Fibroblast of villous mesenchyme (primary cell): Measurements from ENCODE around the gene TBL1XR1. TPM values are rescaled to one million over a fixed set of nuclear protein-coding genes. Genes with fewer than 3 reads are reported as not detected.

ENCODE experiments used
- DNase-seq: peaks from one replicate; pipeline ENCODE4 v3.0.0-alpha.2; 2010; ENCODE audit warnings: low read depth
- H3K4me3 ChIP-seq: 2 replicates; pipeline ENCODE4 v1.5.1; 2011; ENCODE audit warnings: low read depth, mild to moderate bottlenecking, low read length
- total RNA-seq: library from RNA; depleted of rRNA; stranded (reverse); fragments of >200 nt; gene quantifications from 2 replicates; pipeline ENCODE4 v1.2.3, GENCODE V29; 2012
- TF ChIP-seq, protein P1 (sequence below): IDR thresholded peaks from 2 replicates; pipeline ENCODE4 v1.5.1; 2012; ENCODE audit warnings: low read depth, mild to moderate bottlenecking, low read length; ENCODE audit not compliant: insufficient read depth

Gene TBL1XR1
- total RNA-seq, 1 donor = 161 TPM

GRCh38 chr3:177133860-177134815 lies 63.1 kb downstream of the TBL1XR1 start:
- DNase-seq = peak; percentile 37

GRCh38 chr3:177131927-177132636 lies 65.2 kb downstream of the TBL1XR1 start:
- TF ChIP-seq, protein P1, sequence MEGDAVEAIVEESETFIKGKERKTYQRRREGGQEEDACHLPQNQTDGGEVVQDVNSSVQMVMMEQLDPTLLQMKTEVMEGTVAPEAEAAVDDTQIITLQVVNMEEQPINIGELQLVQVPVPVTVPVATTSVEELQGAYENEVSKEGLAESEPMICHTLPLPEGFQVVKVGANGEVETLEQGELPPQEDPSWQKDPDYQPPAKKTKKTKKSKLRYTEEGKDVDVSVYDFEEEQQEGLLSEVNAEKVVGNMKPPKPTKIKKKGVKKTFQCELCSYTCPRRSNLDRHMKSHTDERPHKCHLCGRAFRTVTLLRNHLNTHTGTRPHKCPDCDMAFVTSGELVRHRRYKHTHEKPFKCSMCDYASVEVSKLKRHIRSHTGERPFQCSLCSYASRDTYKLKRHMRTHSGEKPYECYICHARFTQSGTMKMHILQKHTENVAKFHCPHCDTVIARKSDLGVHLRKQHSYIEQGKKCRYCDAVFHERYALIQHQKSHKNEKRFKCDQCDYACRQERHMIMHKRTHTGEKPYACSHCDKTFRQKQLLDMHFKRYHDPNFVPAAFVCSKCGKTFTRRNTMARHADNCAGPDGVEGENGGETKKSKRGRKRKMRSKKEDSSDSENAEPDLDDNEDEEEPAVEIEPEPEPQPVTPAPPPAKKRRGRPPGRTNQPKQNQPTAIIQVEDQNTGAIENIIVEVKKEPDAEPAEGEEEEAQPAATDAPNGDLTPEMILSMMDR = no peak
- H3K4me3 ChIP-seq = no peak overlapping the region
- DNase-seq = peak; percentile 36

More at GRCh38 chr3:177133860-177134815, 63.1 kb downstream of the TBL1XR1 start:
- H3K4me3 ChIP-seq = no peak overlapping the region
- TF ChIP-seq, protein P1 = no peak

- TF ChIP-seq, protein P1 = no peak
- peak; percentile 41 for DNase-seq
- no peak overlapping the region for H3K4me3 ChIP-seq
These were observed 70.3 kb downstream of the TBL1XR1 start for GRCh38 chr3:177127008-177127407.

GRCh38 chr3:177126015-177126773 lies 71.1 kb downstream of the TBL1XR1 start:
- DNase-seq = peak; percentile 71
- TF ChIP-seq, protein P1 = no peak
- no peak overlapping the region for H3K4me3 ChIP-seq

DNA sequence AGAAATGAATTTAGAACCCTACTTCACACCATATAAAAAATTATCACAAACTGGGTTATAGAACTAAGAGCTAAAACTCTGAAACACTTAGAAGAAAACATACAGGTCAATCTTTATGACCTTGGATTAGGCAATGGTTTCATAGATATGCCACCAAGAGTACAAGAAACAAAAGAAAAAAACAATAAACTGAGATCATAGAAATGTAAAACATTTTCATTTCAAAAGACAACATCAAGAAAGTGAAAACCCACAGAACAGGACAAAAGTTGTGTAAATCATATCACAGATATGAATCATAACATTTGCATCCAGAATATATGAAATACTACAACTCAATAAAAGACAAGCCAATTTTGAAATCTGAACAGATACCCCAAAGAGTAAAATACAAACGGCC lies 72.4 kb downstream of the TBL1XR1 start:
- TF ChIP-seq, protein P1 = no peak
- no peak overlapping the region for H3K4me3 ChIP-seq
- DNase-seq = peak; percentile 21

GRCh38 chr3:177123822-177124221 lies 73.5 kb downstream of the TBL1XR1 start:
- TF ChIP-seq, protein P1 = no peak
- H3K4me3 ChIP-seq = no peak overlapping the region
- DNase-seq = no peak
